HG02840 (cell line): ENCODE measurements around the gene ARHGEF12.

Experiments used
- ATAC-seq: cut with Tn5 transposase; IDR thresholded peaks from one replicate; pipeline ENCODE4 v1.9.1; 2021; ENCODE audit warnings: mild to moderate bottlenecking, moderate library complexity, moderate number of reproducible peaks; ENCODE audit not compliant: unreplicated experiment, low FRiP score

The ARHGEF12 gene

DNA sequence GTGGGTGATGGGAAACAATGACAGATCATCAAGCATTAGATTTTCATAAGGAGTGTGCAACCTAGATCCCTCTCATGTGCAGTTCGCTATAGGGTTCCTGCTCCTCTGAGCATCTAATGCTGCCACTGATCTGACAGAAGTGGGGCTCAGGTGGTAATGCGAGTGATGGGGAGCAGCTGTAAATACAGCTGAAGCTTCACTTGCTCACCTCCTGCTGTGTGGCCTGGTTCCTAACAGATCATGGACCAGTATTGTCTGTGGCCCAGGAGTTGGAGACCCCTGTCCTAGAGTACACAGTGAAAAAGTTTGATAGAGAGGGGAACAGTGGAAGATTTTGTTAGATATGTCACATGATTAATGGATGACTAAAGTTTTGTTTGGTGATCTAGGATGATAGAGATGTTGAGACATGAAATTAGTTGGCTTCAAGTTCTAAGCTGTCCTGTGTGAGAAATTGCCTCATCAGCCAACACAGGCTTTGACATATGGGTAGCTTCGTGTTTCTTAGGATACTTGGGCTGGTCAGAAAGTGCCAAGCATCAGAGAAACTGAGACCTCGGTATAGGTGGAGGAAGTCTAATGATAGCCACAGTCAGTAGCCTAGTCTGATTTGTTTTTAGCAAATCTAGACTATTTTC lies 47.4 kb downstream of the ARHGEF12 start:
- ATAC-seq, result no peak

DNA sequence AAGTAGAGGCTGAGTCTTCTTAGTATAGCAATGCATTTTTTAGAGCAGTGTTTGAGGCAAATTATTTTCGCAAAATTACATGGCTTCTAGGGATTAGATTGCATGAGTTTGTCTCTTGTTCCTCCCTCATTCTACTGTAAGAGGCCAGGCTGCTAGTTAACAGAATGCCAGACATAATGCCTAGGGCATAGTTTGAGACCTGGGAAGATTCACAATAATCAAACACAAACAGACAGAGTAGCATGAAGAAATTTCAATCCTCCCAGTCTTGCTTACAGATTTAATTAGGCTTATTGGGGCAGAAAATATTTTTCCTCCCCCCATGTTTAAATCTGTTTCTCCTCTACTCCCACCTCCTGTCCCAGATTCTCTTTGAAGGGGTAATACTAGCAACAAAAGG lies 48.3 kb downstream of the ARHGEF12 start:
- ATAC-seq, result no peak

- no peak for ATAC-seq
Measured at GRCh38 chr11:120385110-120385509, 48.9 kb downstream of the ARHGEF12 start.

DNA sequence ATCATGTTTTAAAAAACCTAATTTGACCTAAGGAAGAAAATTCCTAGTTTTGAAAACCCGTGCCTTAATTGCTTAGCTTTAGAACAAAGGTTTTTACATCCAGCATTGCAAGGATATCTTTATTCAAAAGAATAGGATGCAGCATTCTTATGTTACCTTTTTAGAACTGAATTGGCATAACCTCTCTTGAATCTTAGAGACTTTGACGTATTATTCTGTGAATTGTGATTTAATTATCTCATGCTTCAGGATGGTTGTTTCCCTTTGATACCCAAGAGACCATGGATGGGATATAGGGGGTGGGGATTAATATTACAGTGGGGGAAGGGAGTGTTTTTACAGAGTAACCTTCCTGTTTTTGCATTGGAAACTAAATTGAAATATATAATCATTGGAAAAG lies 49.4 kb downstream of the ARHGEF12 start:
- no peak for ATAC-seq

DNA sequence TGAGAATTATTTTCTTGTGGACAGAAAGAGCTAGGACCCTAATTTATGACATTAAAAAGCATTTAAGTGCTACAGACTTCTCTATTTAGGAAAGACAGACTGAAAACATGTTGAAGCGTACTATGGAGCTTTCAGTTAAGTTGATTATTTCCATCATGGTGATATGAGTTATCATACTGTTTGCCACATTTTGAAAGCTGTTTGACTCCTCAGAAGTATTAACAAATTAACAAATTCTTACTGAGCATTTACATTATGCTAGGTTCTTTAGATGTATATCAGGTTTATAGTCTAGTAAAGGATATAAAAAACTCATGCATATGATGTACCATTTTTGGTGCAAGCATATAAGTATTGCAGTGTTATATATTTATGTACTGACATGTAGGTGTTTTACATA lies 50.1 kb downstream of the ARHGEF12 start:
- no peak for ATAC-seq

GRCh38 chr11:120386774-120387371 lies 50.7 kb downstream of the ARHGEF12 start:
- ATAC-seq, result no peak

GRCh38 chr11:120388261-120388660 lies 52.0 kb downstream of the ARHGEF12 start:
- no peak for ATAC-seq

DNA sequence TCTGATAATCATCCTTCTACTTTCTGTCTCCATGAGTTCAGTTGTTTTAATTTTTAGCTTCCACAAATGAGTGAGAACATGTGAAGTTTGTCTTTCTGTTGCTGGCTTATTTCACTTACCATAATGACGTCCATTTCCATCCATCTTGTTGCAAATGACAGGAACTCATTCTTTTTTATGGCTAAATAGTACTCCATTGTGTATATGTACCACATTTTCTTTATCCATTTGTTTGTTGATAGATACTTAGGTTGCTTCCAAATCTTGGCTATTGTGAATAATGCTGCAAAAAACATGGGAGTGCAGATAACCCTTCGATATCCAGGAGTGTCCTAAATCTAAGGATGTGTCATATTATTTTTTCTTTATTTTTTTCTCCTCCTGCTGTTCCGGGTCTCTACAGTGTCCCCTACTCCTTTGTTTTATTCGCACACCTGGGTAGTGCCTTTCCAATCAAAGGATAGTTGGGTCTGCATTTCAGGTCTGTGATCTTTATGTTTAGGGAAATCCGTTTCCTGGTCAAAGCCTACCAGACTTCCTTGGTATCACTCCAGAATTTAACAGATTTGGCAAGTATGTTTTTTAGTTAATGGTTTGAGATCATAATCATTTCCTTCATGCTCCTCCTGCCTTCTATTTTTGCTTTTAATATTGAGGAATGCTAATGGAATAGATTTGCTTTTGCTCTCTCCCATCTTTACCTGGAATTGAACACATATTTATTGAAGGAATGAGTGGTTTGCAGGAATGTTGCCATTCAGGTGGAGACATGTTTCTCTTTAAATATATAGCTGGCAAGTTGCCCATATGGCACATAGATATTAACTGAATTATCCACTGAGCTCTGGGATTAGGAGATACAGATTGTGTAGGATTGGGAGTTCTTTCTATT lies 53.7 kb downstream of the ARHGEF12 start:
- no peak for ATAC-seq

DNA sequence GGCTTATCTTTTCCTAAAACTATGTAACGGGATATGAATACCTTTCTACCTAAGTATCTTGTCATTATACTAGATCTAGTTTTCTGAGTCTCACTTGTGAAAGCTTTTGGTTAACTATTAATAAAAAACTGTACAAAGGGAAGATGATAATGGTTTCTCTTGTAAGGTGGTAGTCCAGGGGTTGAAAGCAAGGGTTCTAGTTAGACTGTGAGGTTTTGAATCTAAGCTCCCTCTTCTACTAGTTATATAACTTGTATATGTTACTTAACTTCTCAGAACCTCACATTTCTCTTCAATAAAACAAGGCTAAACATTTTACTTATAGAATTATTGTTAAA lies 54.3 kb downstream of the ARHGEF12 start:
- no peak for ATAC-seq

DNA sequence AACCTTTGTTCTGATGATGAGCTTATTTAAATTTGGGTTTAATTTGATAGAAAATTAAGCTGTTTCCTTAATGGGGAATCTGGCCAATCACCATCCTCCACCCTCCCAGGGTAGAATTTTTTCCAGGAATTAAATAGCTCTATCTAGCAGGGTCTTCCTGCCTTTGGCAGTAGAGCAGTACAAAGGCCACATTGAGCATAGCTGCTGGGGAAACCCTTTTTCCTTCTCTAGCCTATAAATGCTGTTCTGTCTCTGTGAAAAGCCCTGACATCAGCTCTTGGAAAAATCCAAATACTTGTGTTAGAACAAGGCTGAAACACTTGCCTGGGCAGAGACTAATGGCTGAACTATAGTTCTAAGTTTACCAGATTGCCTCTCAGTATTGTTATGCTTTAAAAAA lies 55.1 kb downstream of the ARHGEF12 start:
- no peak for ATAC-seq

DNA sequence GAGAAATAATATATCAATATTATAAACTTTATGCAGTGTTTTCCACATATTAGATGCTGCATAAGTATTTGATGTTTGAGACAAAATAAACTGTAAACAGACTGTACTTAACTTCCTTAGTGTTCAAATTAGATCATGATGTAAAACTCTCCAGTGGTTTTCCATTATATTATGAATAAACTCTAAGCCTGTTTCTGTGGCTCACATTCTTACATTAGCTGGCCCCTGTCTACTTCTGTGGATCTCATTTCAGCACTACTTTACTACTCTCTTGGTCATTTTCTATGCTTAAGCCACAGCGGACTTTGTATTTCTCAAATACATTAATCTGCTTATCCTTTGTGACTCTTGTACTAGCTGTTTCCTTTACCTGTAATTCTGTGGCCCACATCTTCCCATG lies 55.6 kb downstream of the ARHGEF12 start:
- ATAC-seq, result no peak

- no peak for ATAC-seq
Measured at GRCh38 chr11:120392314-120392713, 56.1 kb downstream of the ARHGEF12 start.

- no peak for ATAC-seq
Measured at GRCh38 chr11:120392793-120393192, 56.6 kb downstream of the ARHGEF12 start.

GRCh38 chr11:120394119-120394518 lies 57.9 kb downstream of the ARHGEF12 start:
- ATAC-seq, result no peak

DNA sequence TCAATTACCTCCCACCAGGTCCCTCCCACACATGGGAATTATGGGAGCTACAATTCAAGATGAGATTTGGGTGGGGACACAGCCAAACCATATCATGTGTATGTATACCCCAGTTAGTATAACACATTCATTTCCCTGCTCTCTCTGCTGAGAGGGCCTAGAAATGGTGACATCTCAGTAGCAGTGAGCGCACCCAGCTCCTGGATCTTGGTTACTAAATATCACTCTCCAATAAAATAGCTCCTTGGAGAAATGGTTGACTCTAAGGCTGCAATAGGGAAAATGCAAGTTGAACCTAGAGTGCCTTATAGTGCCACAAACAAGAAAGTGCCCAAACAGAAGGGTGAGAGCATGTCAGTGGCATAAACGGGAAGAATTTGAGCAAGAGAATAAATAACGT lies 59.6 kb downstream of the ARHGEF12 start:
- ATAC-seq, result no peak

DNA sequence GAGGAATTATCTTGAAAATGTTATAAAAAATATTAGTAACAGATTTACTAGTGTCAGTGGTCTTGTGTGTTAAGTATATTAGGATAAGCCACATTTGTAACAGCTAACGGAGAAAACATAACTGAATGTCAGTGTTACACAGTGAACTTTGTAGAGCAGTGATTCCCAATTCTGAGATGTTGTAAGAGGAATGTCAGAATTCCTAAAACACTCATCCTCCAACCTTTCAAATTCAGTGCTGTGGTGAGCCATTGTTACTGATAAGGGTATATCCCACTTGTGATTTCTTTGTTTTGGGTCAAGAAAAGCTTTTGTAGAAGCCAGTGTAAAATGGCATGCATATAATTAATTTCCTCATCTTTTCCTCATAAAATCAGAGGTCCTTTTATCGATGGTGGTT lies 61.9 kb downstream of the ARHGEF12 start:
- ATAC-seq, result no peak

- no peak for ATAC-seq
Measured at GRCh38 chr11:120399307-120399706, 63.1 kb downstream of the ARHGEF12 start.

DNA sequence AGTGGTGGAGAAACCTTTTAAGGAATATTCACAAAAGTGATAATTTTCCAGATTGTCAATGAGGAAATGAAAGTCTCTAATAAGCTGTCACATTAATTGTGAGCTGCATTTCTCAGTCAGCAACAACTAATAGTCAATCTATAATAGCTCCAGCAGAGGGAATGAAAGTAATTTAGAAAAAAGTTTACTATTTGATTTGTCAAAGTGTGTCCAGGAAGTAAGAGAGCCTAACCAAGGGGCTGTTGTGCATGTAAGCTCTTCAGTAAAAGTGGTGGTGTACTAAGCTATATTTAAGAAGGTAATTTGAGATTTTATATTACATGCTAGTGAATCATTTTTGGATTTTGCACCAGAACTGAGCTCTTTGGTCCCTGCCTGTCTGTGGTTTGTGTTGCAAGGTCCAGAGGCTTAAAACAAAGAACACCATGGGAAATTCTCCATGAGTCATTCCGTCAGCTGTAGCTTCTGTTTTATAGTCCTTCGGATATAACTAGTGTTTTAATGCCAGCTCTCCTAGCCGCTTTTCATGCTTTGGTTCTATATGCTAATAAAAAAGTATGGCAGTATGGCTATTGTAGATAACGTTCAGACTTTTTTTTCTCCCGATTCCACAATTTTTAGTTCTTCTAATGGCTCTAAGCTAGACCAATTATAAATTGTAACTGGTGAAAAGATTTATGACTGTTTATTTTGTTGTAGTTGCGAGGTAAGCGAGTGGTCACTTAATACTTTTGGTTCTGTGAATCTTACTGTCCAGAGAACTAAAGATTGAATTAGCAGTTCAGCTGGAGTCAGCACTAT lies 64.6 kb downstream of the ARHGEF12 start:
- no peak for ATAC-seq

DNA sequence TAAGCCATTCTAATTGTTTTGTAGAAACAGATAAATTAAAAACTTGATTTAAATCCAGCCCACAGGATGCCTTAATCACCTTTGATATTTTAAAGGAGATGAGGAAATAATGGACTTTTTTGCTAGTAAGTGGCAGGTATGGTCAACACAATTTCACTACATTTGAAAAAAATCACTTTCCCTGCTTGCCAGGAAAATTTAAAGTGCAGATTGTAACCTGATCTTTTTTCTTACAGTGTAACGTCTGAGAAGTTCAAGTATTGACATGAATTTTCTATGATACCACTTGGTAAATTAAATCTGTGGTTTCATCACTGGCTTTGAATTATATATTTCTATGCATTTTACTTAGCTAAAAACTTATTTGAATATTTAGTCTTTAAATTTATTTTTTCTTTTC lies 65.3 kb downstream of the ARHGEF12 start:
- no peak for ATAC-seq

DNA sequence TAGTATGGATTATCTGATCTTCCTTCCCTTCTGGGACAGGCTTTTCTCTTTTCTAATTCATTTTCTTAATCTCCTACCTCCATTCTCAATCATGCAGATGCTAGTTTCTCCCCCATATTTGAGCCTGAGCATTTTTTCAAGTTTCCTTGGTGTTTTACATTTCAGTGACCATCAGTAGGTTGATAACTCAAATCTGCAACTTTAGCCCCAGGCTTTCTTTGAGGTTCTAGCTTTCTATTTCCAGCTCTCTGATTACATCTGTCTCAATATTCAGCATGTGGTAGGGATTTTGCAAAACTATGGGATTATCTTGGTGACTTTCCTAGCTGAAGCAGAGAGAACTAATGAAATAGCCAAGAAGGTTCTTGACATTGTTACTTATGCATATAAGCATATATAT lies 67.8 kb downstream of the ARHGEF12 start:
- no peak for ATAC-seq

DNA sequence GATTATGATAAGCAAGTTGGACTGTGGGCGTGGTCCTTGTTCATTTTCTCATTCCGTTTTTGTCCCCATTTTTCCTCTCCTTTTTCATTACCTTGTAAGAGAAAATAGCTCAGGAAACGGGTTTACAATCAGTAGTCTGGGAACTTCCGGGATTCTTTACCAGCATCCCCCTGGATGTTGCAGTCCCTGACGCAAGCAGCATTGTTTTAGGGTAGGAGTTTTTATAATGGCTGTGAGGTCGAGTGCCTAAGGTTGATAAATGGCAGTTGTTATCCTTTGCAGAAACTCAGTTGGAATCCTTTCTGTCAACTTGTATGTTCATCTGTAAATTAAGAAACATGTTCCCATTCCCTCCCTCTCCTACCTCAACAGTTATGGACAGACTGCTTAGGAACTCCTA lies 68.3 kb downstream of the ARHGEF12 start:
- no peak for ATAC-seq
